Measurements from ENCODE around the gene FGF14. TPM values are rescaled to one million over a fixed set of nuclear protein-coding genes. Genes with fewer than 3 reads are reported as not detected.
"Not testable (repeated sequence)": the region's sequence is repeated elsewhere in the genome, so short reads cannot be mapped to it uniquely, and the experiment has no call there.

FGF14 gene
- total and polyA plus RNA-seq, 2 donors, result 0.20 to 4.5 TPM

DNA sequence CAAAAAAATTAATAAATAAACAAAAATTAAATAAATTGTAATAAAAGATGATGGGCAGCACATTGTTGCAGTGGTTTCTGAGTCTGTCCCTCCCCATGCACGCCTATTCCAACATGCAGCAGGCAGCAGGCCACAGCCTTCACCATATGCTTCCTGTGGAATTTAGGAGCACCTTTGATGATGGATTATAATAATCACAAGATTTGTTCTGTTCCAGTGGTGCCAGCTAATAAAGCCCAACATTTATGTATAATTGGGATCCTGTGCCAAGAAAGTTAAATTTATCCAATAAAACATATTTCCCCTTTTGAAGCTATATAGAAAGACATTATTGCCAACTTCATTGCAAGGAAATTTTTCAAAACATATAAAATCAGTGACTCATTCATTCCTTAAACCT lies 328.6 kb downstream of the FGF14 start:
- 54% methylated on average over 1 of the region's 1 CpG for WGBS
- no peaks in the 10 kb centered on the region for H3K36me3 ChIP-seq (ENCODE audit: insufficient read depth)
- H3K27ac ChIP-seq (ENCODE audit: low read depth), result no peak overlapping the region
- H3K4me1 ChIP-seq (ENCODE audit: insufficient read depth), result no peaks in the 10 kb centered on the region
- DNase-seq (ENCODE audit: extremely low spot score), result no peak
- H3K4me3 ChIP-seq (ENCODE audit: low read depth, low read length), result no peak overlapping the region

DNA sequence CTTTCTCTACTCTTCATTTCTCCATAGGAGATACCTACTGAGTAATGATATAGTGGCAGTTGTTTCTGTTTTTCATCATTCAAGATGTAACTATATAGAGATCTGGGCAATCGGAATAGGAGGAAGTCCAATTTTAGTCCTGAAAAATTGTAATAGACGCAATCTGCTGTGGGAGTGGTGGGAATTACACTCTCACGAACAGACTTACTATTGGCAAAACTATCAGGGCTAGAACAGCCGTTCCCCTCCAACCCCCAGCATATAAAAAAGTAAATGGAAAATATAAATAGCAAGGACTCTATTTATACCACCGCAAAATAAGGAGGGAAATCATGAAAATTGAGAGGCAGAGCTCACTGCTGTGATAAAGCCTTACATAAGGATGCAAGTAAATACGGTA lies 330.1 kb downstream of the FGF14 start:
- H3K4me3 ChIP-seq (ENCODE audit: low read depth, low read length), result no peak overlapping the region
- DNase-seq (ENCODE audit: extremely low spot score), result no peak
- no peaks in the 10 kb centered on the region for H3K36me3 ChIP-seq (ENCODE audit: insufficient read depth)
- 67% methylated on average over 6 of the region's 6 CpGs for WGBS
- no peak overlapping the region for H3K27ac ChIP-seq (ENCODE audit: low read depth)
- no peaks in the 10 kb centered on the region for H3K4me1 ChIP-seq (ENCODE audit: insufficient read depth)

DNA sequence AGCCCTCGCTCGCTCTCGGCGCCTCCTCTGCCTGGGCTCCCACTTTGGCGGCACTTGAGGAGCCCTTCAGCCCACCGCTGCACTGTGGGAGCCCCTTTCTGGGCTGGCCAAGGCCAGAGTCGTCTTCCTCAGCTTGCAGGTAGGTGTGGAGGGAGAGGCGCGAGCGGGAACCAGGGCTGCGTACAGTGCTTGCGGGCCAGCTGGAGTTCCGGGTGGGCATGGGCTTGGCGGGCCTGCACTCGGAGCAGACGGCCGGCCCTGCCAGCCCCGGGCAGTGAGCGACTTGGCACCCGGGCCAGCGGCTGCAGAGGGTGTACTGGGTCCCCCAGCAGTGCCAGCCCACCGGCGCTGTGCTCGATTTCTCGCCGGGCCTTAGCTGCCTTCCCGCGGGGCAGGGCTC lies 333.5 kb downstream of the FGF14 start:
- 96% methylated on average over 28 of the region's 28 CpGs for WGBS
- not testable (repeated sequence) for H3K4me1 ChIP-seq (ENCODE audit: insufficient read depth); H3K36me3 ChIP-seq (ENCODE audit: insufficient read depth); H3K4me3 ChIP-seq (ENCODE audit: low read depth, low read length); H3K27ac ChIP-seq (ENCODE audit: low read depth); DNase-seq (ENCODE audit: extremely low spot score)

DNA sequence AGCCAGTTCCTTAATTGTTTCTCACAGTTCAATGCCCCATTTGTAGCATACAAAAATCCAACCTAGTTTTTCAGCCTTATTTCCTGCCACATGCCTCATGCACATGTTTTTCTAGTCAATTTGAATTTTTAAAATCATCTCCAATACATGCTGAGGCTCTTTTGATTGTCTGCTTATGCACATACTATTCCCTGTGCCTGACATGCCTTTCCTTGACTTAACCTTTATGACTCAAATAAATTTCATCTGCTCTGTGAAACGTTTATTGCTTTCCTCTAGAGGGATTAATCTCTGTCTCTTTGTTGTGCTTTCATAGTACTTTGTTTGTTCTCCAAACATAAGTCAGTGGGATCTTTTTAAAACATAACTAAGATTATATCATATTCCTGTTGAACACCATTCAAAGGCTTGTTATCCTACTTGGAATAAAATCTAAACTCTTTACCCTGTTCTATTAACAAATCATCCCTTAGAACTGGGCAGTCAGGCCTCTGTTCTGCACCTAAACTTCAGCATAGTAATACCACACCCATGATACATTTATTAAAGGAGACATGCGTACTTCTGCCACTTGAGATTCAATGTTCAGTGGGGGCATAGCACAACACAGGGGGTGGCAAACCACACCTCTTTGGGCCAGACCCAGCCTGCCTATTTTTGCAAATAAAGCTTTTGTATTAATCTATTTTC lies 346.6 kb downstream of the FGF14 start:
- H3K36me3 ChIP-seq (ENCODE audit: insufficient read depth), result no peaks in the 10 kb centered on the region
- H3K27ac ChIP-seq (ENCODE audit: low read depth), result no peak overlapping the region
- H3K4me3 ChIP-seq (ENCODE audit: low read depth, low read length), result no peak overlapping the region
- no peak for DNase-seq (ENCODE audit: extremely low spot score)
- WGBS, result 35% methylated on average over 2 of the region's 2 CpGs
- no peaks in the 10 kb centered on the region for H3K4me1 ChIP-seq (ENCODE audit: insufficient read depth)

DNA sequence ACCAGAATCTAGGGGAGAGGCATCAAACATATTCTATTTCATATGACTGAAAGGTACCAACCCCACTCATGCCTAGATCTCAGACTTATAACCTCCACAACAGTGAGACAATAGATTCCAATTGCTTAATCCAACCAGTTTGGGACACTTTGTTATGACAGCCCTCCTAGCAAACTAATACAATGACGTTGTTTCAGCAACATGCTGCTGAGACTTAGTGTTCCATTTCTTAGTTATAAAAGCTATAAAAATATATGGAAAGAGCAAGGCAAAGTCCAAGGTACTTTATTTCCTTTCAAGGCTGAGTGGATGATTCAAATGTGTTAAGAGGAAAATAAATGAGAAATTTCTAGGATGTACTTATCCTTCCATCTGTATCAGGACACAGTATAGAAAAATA lies 352.0 kb downstream of the FGF14 start:
- WGBS, result 81% methylated on average over 1 of the region's 1 CpG

DNA sequence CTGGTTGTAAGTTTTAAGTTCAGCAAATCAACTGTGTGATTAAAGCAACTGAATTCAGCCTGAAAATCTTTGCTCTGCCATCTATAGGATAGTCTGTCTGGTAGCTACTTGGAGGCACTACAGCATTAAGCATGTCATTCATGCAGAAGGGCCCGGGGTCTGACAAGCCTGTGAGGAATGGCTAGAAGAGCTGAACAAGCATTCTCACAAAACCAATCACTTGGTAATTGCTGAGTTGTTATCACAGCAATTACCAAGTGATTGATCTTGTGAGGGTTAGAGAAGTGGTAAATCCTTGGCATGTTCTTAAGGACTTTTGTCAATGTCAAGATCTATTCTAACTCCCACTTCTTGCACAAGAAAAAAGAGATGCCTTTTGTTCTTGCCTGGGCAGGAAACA lies 356.1 kb downstream of the FGF14 start:
- WGBS, result 26% methylated on average over 1 of the region's 1 CpG
- H3K27ac ChIP-seq (ENCODE audit: low read depth), result no peak overlapping the region
- H3K36me3 ChIP-seq (ENCODE audit: insufficient read depth), result no peaks in the 10 kb centered on the region
- H3K4me3 ChIP-seq (ENCODE audit: low read depth, low read length), result no peak overlapping the region
- DNase-seq (ENCODE audit: extremely low spot score), result no peak
- H3K4me1 ChIP-seq (ENCODE audit: insufficient read depth), result no peaks in the 10 kb centered on the region

More for the DNA sequence above, 352.0 kb downstream of the FGF14 start:
- no peak for DNase-seq (ENCODE audit: extremely low spot score)
- Histone ChIP-seq H3K4me1 (ENCODE audit: insufficient read depth) (no peaks in the 10 kb centered on the region), H3K36me3 (ENCODE audit: insufficient read depth) (no peaks in the 10 kb centered on the region), H3K27ac (ENCODE audit: low read depth) (no peak overlapping the region), H3K4me3 (ENCODE audit: low read depth, low read length) (no peak overlapping the region)

DNA sequence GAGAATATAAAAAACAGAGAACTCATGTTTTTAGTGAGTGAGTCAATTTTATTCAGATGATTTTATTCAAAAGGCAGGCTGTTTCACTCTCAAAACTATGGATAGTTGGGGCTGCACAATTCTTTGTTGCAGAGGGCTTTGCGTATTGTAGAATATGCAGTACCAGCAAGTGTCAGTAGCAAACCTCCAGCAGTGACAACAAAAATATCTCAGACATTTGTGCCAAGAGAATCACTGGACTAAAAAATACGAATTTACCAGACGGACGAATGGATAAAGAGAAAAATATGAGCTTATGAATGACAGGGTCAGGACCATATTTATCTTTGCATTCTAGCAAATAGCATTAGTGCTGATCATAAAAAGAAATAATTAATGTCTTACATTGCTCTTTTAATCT lies 359.1 kb downstream of the FGF14 start:
- no peaks in the 10 kb centered on the region for H3K4me1 ChIP-seq (ENCODE audit: insufficient read depth)
- no peaks in the 10 kb centered on the region for H3K36me3 ChIP-seq (ENCODE audit: insufficient read depth)
- H3K4me3 ChIP-seq (ENCODE audit: low read depth, low read length), result no peak overlapping the region
- DNase-seq (ENCODE audit: extremely low spot score), result no peak
- no peak overlapping the region for H3K27ac ChIP-seq (ENCODE audit: low read depth)
- 58% methylated on average over 4 of the region's 4 CpGs for WGBS

DNA sequence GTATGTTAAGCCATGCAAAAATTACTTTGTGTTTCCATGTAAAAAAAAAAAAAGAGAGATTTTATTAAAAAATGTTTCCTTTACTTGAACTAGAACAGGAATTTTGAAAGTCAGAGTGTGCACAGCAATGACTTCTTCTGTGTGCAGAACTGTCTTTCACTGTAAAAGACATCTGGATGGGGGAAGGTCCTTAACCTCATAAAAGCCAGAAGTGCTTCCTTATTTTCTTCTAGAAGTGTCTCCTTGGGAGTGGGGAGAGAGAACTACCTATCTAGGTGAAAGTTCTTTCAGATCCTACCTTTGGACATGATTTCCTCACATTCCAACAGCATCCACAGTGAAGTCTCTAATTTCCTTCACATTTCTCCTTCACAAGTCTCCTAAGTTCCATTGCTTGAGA lies 360.3 kb downstream of the FGF14 start:
- H3K27ac ChIP-seq (ENCODE audit: low read depth), result no peak overlapping the region
- no peaks in the 10 kb centered on the region for H3K36me3 ChIP-seq (ENCODE audit: insufficient read depth)
- DNase-seq (ENCODE audit: extremely low spot score), result no peak
- H3K4me3 ChIP-seq (ENCODE audit: low read depth, low read length), result no peak overlapping the region
- no peaks in the 10 kb centered on the region for H3K4me1 ChIP-seq (ENCODE audit: insufficient read depth)

DNA sequence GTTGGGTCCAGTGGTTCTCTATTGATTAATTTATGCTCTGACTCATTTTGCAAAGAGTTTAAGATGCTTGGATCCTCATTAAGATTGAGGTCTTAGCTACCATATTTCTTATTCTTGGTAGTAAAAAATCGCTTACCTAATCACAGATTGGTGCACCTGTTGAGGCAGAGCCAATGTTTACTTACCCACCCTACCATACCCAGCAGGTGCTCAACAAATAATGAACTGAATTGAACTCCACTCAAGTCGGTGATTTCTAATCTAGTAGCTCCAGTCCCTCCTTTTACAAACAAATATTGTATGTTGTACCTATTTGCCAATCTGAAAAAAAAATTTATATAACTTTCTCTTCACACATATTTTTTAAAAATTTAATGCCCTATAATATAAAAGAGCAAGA lies 361.0 kb downstream of the FGF14 start:
- Histone ChIP-seq H3K4me3 (ENCODE audit: low read depth, low read length) (no peak overlapping the region), H3K27ac (ENCODE audit: low read depth) (no peak overlapping the region), H3K36me3 (ENCODE audit: insufficient read depth) (no peaks in the 10 kb centered on the region), H3K4me1 (ENCODE audit: insufficient read depth) (no peaks in the 10 kb centered on the region)
- DNase-seq (ENCODE audit: extremely low spot score), result no peak
- 78% methylated on average over 2 of the region's 2 CpGs for WGBS

DNA sequence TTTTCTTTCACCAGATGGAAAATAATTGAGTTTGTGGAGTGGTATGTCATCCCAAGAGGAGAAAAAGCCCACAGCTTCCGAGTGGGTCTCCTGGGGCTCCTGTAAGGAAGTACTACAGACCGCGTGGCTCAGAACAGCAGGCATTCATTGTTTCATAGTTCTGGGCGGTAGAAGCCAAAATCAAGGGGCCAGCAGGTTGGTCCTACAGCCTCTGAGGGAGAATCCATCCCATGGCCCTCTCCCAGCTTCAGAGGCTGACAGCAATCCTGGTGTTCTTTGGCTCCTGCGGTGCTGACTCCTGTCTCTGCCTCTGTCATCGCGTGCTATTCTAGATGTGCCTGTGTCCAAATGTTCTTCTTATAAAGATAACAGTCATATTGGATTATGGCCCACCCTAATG lies 362.6 kb downstream of the FGF14 start:
- no peak for DNase-seq (ENCODE audit: extremely low spot score)

DNA sequence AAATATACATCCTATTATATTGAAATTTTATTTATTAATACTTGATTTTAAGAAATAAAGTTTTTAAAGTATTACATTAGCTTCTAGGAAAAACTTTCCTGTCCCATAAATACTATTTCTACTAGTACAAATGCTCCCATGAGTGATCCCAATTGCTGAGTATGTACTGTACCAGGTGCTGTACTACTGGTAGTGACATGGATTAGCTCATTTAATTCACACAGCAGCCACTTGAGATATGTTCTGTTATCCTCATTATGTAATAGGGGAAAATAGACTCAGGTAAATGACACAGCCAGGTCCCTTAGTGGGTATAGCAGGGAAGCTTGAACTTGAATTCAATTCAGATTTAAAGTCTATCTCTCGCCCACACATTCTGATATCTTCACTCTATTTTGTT lies 363.1 kb downstream of the FGF14 start:
- H3K36me3 ChIP-seq (ENCODE audit: insufficient read depth), result no peaks in the 10 kb centered on the region
- no peak for DNase-seq (ENCODE audit: extremely low spot score)
- no peak overlapping the region for H3K27ac ChIP-seq (ENCODE audit: low read depth)
- no peaks in the 10 kb centered on the region for H3K4me1 ChIP-seq (ENCODE audit: insufficient read depth)
- WGBS, result 89% methylated on average over 1 of the region's 1 CpG
- H3K4me3 ChIP-seq (ENCODE audit: low read depth, low read length), result no peak overlapping the region

More for the DNA sequence above, 362.6 kb downstream of the FGF14 start:
- 44% methylated on average over 7 of the region's 7 CpGs for WGBS
- H3K36me3 ChIP-seq (ENCODE audit: insufficient read depth), result no peaks in the 10 kb centered on the region
- no peaks in the 10 kb centered on the region for H3K4me1 ChIP-seq (ENCODE audit: insufficient read depth)
- H3K27ac ChIP-seq (ENCODE audit: low read depth), result no peak overlapping the region
- H3K4me3 ChIP-seq (ENCODE audit: low read depth, low read length), result no peak overlapping the region

DNA sequence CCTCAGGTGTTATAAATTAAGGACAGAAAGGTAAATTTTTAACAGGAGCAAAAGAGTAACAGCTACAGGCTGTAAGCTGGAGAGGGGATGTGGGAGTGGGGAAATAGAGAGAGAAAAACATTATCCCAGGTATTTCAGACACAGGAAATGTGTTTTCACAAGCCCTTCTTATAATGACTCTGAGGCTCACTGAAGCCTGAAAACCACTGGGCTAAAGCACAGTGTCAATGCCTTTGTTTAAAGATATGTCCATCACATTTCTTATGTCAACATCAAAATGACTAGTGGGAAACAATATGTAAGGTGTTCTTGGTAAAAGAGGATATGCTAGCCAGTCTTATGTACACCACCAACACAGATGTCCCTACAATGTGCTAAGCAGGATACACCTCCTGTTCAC lies 365.9 kb downstream of the FGF14 start:
- no peak for DNase-seq (ENCODE audit: extremely low spot score)
- no peaks in the 10 kb centered on the region for H3K36me3 ChIP-seq (ENCODE audit: insufficient read depth)
- no peak overlapping the region for H3K27ac ChIP-seq (ENCODE audit: low read depth)
- H3K4me1 ChIP-seq (ENCODE audit: insufficient read depth), result no peaks in the 10 kb centered on the region
- no peak overlapping the region for H3K4me3 ChIP-seq (ENCODE audit: low read depth, low read length)

DNA sequence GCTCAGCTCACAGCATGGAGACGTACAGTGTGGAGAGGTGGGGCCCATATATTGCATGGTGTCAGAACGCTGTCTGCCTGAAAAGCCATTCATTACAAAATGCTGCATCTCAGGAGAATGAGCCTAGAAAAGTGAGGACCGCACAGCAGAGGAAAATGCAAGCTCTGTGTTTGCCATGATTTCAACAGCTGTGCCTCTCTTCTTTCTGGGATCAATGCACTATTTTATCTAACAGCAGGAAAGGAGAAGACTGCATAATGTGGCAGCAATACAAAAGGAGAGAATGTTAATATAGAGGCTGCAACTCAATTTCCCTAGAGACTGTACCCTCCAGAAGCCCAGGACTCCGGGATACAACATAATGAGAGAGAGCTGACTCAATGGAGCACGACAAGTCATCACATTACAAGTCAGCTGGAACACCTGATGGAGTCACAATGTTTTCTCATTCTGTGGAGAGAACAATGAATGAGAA lies 368.0 kb downstream of the FGF14 start:
- no peaks in the 10 kb centered on the region for H3K36me3 ChIP-seq (ENCODE audit: insufficient read depth)
- H3K4me1 ChIP-seq (ENCODE audit: insufficient read depth), result no peaks in the 10 kb centered on the region
- no peak overlapping the region for H3K4me3 ChIP-seq (ENCODE audit: low read depth, low read length)
- no peak overlapping the region for H3K27ac ChIP-seq (ENCODE audit: low read depth)
- no peak for DNase-seq (ENCODE audit: extremely low spot score)
- 76% methylated on average over 5 of the region's 5 CpGs for WGBS

DNA sequence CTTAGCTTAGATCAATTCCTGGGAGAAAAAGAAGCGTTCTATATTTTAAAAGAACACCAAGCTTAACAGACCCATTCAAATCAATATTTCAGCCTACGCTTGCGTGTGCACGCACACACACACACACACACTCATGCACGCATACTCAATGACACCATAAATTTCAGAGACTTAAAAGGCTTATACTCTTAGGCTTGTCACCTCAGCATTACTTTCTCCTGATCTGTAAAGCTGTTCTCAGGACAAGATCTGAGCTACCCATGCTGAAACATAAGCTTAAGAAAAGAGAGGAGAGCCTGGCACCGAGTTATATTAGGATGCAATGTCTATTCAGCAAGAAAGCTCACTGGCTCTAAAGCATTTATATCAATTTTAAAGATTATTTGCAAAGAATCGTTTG lies 368.5 kb downstream of the FGF14 start:
- Histone ChIP-seq H3K4me3 (ENCODE audit: low read depth, low read length) (no peak overlapping the region), H3K36me3 (ENCODE audit: insufficient read depth) (no peaks in the 10 kb centered on the region), H3K27ac (ENCODE audit: low read depth) (no peak overlapping the region), H3K4me1 (ENCODE audit: insufficient read depth) (no peaks in the 10 kb centered on the region)
- no peak for DNase-seq (ENCODE audit: extremely low spot score)
- 76% methylated on average over 7 of the region's 7 CpGs for WGBS

DNA sequence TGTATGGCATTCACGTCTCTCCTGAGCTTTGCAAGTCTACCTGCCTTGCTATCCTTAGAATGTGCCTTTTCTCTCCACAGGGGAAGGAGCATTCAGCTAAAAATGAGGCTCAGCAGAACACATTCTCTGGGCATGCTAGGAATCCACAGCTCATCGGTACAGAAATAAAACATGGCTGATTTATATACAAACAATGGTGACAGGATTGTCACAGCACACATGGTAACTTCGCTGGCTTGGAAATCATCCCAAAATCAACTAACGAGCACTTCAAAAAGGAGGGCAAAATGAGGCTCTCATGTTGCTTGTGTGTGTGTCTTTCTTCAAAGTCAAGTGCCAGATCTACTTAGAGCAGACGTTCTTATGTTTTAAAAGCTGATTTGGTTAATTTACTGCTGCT lies 373.0 kb downstream of the FGF14 start:
- Histone ChIP-seq H3K4me3 (ENCODE audit: low read depth, low read length) (no peak overlapping the region), H3K36me3 (ENCODE audit: insufficient read depth) (no peaks in the 10 kb centered on the region), H3K27ac (ENCODE audit: low read depth) (no peak overlapping the region), H3K4me1 (ENCODE audit: insufficient read depth) (no peaks in the 10 kb centered on the region)
- WGBS, result 32% methylated on average over 5 of the region's 5 CpGs
- no peak for DNase-seq (ENCODE audit: extremely low spot score)

Data from urinary bladder (tissue), 4 donors.